ENCODE results near the gene IKZF1.
"Not testable (repeated sequence)": the region's sequence is repeated elsewhere in the genome, so short reads cannot be mapped to it uniquely, and the experiment has no call there.

Gene IKZF1

GRCh38 chr7:50335795-50336754, 31.6 kb downstream of the IKZF1 start:
- DNase-seq, result peak; percentile 87

- DNase-seq, result no peak
These were observed 32.6 kb downstream of the IKZF1 start for GRCh38 chr7:50336894-50337703.

- DNase-seq, result not testable (repeated sequence)
These were observed 35.0 kb downstream of the IKZF1 start for GRCh38 chr7:50339472-50339871.

- peak; percentile 90 for DNase-seq
These were observed 35.5 kb downstream of the IKZF1 start for GRCh38 chr7:50339990-50340500.

- DNase-seq, result peak; percentile 83
These were observed 37.2 kb downstream of the IKZF1 start for GRCh38 chr7:50341724-50342123.

GRCh38 chr7:50342616-50343114, 38.1 kb downstream of the IKZF1 start:
- peak; percentile 47 for DNase-seq

- no peak for DNase-seq
These were observed 42.3 kb downstream of the IKZF1 start for GRCh38 chr7:50346545-50347497.

- DNase-seq, result no peak
These were observed 43.2 kb downstream of the IKZF1 start for GRCh38 chr7:50347693-50348092.

GRCh38 chr7:50348469-50349162, 44.1 kb downstream of the IKZF1 start:
- DNase-seq, result no peak

GRCh38 chr7:50349399-50349798, 44.9 kb downstream of the IKZF1 start:
- no peak for DNase-seq

- DNase-seq, result peak; percentile 72
These were observed 45.7 kb downstream of the IKZF1 start for GRCh38 chr7:50349963-50350944.

- DNase-seq, result no peak
These were observed 46.8 kb downstream of the IKZF1 start for GRCh38 chr7:50351267-50351666.

- peak; percentile 47 for DNase-seq
These were observed 47.8 kb downstream of the IKZF1 start for GRCh38 chr7:50352282-50352681.

- DNase-seq, result no peak
These were observed 48.2 kb downstream of the IKZF1 start for GRCh38 chr7:50352751-50353150.

GRCh38 chr7:50353201-50353600, 48.7 kb downstream of the IKZF1 start:
- no peak for DNase-seq

GRCh38 chr7:50353894-50354595, 49.5 kb downstream of the IKZF1 start:
- DNase-seq, result no peak

- DNase-seq, result peak; percentile 95
These were observed 51.3 kb downstream of the IKZF1 start for GRCh38 chr7:50355817-50356178.

- peak; percentile 91 for DNase-seq
These were observed 51.9 kb downstream of the IKZF1 start for GRCh38 chr7:50356212-50356944.

- DNase-seq, result no peak
These were observed 52.4 kb downstream of the IKZF1 start for GRCh38 chr7:50356945-50357268.
